Motor neuron (in vitro differentiated cells): ENCODE measurements around the gene NFATC4. TPM values are rescaled to one million over a fixed set of nuclear protein-coding genes. Genes with fewer than 3 reads are reported as not detected.
A peak's percentile ranks its signal among the peaks of the same experiment; 100 is the strongest.

Experiments
- ATAC-seq, 8 experiments: fragments of 200-7000 bp; cut with Tn5 transposase; replicated peaks in 6 of 8; 2 replicates each; pipeline ENCODE4 v1.8.0; 2021; ENCODE audit warnings: mild to moderate bottlenecking in 8 of 8, moderate library complexity in 8 of 8
- H3K27ac ChIP-seq, 2 donors: fragments of 250-450 bp; sonication (Bioruptor Pico); 2 replicates each; pipeline ENCODE4 v1.9.0; 2021; ENCODE audit warnings: antibody characterized with exemption in 2 of 2, mild to moderate bottlenecking in 2 of 2, moderate library complexity in 1 of 2
- H3K4me1 ChIP-seq, 2 donors: fragments of 250-450 bp; sonication (Bioruptor Pico); replicated peaks in 1 of 2; 2 replicates each; pipeline ENCODE4 v1.6.1; 2021; ENCODE audit warnings: antibody characterized with exemption in 2 of 2, mild to moderate bottlenecking in 2 of 2, moderate library complexity in 1 of 2
- H3K4me3 ChIP-seq, 5 donors: fragments of 250-450 bp; sonication (Bioruptor Pico); 2 replicates each; pipeline ENCODE4 v1.9.0; 2021; ENCODE audit warnings: antibody characterized with exemption in 5 of 5, mild to moderate bottlenecking in 5 of 5, moderate library complexity in 4 of 5
- WGBS, 10 experiments: fragments of 450-650 bp; shearing (Covaris generic); methylation state at CpG; one replicate each; pipeline ENCODE4 v1.0.0; 2022; 5-methylcytosine and 5-hydroxymethylcytosine counted together
- in situ Hi-C, 9 experiments: fragments of 400-800 bp; cut with MboI; loops; one replicate each; pipeline ENCODE4 v1.15.0; 2021; ENCODE audit warnings: low sequenced_read_pairs in 9 of 9, low pct_unique_long_range_greater_than_20kb in 2 of 9; ENCODE audit not compliant: unreplicated experiment in 9 of 9
- total RNA-seq, 8 experiments: library from RNA; unstranded; fragments of 300-600 nt; gene quantifications; 2 replicates each; pipeline versions ENCODE4 v1.2.3 to v1.2.4, GENCODE V29; 2022

NFATC4 gene
- total RNA-seq, 8 experiments from 2014 or later = 5.1 to 345 (median 13.4) TPM

DNA sequence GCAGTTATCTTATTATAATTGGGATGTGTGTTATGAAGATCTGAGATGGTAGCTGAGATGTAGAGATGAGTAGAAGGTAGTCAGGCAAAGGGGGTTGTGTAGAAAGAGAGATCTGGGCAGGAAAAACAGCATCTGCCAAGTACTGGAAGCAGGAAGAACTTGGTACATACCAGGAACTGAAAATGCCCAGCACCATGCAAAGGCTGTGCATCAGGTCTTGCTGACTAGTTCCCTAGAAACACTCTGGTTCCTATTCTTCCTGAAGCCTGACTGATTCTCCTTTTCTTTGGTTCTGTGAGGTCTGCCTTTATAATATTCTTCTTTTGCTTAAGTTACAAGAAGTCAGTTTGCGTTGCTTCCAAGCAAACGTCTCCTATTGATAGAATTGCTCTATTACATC is 6.7 kb upstream of the NFATC4 start:
- ATAC-seq = no peak
- Histone ChIP-seq H3K4me3 (no peak overlapping the region), H3K27ac (no peak overlapping the region), H3K4me1 (peaks cover 0 to 6% of the 10 kb centered on the region in 2 donors)
- in situ Hi-C loops = no loop called here
- 46 to 100% (median 78%) methylated on average over 2 of the region's 2 CpGs; no CpG with 5 or more reads in 5 of the 10 experiments for WGBS, 10 experiments

DNA sequence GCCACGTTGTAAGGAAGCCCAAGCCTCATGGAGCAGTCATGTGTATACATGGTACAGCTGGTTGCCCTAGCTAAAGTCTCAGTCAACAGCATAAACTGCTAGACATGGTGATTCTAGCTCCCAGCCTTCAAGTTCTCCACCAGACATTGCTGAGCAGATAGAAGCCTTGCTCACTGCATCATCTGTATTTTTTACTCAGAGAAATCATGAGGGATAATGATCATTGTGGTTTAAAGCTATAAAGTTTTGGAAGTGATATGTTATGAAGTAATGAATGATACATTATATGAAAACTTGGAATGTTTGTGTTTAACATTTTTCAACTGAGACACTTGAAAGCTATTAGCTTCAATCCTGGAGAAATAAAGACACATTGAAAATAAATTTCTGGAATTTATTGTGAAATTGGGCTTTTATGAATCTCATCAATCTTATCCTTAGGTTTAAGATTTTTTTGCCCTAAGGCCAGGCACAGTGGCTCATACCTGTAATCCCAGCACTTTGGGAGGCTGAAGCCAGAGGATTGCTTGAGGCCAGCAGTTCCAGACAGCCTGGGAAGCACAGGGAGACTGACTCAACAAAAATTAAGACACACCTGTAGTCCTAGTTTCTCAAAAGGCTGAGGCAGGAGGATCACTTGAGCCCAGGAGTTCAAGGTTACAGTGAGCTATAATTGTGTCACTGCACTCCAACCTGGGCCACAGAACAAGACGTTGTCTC is 5.6 kb upstream of the NFATC4 start:
- no peak for ATAC-seq
- 0 to 80% (median 26%) methylated on average over 1 to 2 of the region's 2 CpGs; no CpG with 5 or more reads in 4 of the 10 experiments for WGBS, 10 experiments
- no peak overlapping the region for H3K27ac ChIP-seq
- H3K4me1 ChIP-seq = peaks cover 0 to 6% of the 10 kb centered on the region in 2 donors
- H3K4me3 ChIP-seq = no peak overlapping the region
- in situ Hi-C loops = no loop called here

- Histone ChIP-seq H3K4me1 (peaks cover 3 to 6% of the 10 kb centered on the region in 2 donors), H3K4me3 (no peak overlapping the region), H3K27ac (no peak overlapping the region)
- in situ Hi-C loops = no loop called here
- no peak for ATAC-seq
- 73 to 100% (median 94%) methylated on average over 1 to 5 of the region's 5 CpGs; no CpG with 5 or more reads in 2 of the 10 experiments for WGBS, 10 experiments
These were observed 4.6 kb upstream of the NFATC4 start for GRCh38 chr14:24363401-24363800.

- peaks cover 9 to 11% of the 10 kb centered on the region in 2 donors for H3K4me1 ChIP-seq
- H3K27ac ChIP-seq = no peak overlapping the region
- no peak overlapping the region for H3K4me3 ChIP-seq
- ATAC-seq = no peak
- in situ Hi-C loops = no loop called here
- 0 to 80% (median 40%) methylated on average over 1 of the region's 1 CpG; no CpG with 5 or more reads in 6 of the 10 experiments for WGBS, 10 experiments
These were observed 3.1 kb upstream of the NFATC4 start for GRCh38 chr14:24364841-24365240.

- peak overlapping the region; percentile 69 to 82 for H3K27ac ChIP-seq
- WGBS, 10 experiments = 0 to 29% (median 8%) methylated on average over 2 to 10 of the region's 28 CpGs; no CpG with 5 or more reads in 4 of the 10 experiments
- peaks cover 9 to 11% of the 10 kb centered on the region in 2 donors for H3K4me1 ChIP-seq
- ATAC-seq = peak in 4 of 8 experiments; percentile 5 to 34 (median 32)
- in situ Hi-C loops = no loop called here
- peak overlapping the region; percentile 29 to 42 (median 33) for H3K4me3 ChIP-seq
These were observed 2.2 kb upstream of the NFATC4 start for GRCh38 chr14:24365600-24366412.

GRCh38 chr14:24366413-24366720 is 1.6 kb upstream of the NFATC4 start:
- in situ Hi-C loops = no loop called here

GRCh38 chr14:24366721-24367513 is 1.1 kb upstream of the NFATC4 start:
- in situ Hi-C loops = no loop called here
- 0% methylated on average over 1 to 2 of the region's 40 CpGs; no CpG with 5 or more reads in 8 of the 10 experiments for WGBS, 10 experiments
- ATAC-seq = peak; percentile 49 to 74 (median 70)

More at GRCh38 chr14:24366413-24366720, 1.6 kb upstream of the NFATC4 start:
- WGBS, 10 experiments = 0 to 20% (median 2%) methylated on average over 1 to 8 of the region's 16 CpGs; no CpG with 5 or more reads in 6 of the 10 experiments
- Histone ChIP-seq H3K4me3 (peak overlapping the region; percentile 29 to 42 (median 33)), H3K27ac (peak overlapping the region; percentile 69 to 82), H3K4me1 (peaks cover 9 to 11% of the 10 kb centered on the region in 2 donors)
- ATAC-seq = no peak

DNA sequence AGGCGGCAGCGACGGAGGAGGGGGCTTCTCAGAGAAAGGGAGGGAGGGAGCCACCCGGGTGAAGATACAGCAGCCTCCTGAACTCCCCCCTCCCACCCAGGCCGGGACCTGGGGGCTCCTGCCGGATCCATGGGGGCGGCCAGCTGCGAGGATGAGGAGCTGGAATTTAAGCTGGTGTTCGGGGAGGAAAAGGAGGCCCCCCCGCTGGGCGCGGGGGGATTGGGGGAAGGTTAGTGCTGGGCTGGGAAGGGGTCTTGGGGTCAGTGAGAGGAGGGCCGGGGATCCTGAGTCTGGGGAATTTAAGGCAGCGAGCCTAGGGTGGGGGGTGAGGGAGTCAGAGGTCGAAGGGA is 203 bp downstream of the NFATC4 start:
- ATAC-seq = no peak
- Histone ChIP-seq H3K27ac (peak overlapping the region; percentile 42 to 46), H3K4me1 (peaks cover 9 to 11% of the 10 kb centered on the region in 2 donors), H3K4me3 (peak overlapping the region; percentile 26 to 42 (median 33))
- in situ Hi-C loops = no loop called here
- no CpG with 5 or more reads among the region's 15 CpGs for WGBS, 10 experiments

More at GRCh38 chr14:24366721-24367513, 1.1 kb upstream of the NFATC4 start:
- peak overlapping the region; percentile 69 to 82 for H3K27ac ChIP-seq
- H3K4me1 ChIP-seq = peaks cover 9 to 11% of the 10 kb centered on the region in 2 donors
- H3K4me3 ChIP-seq = peak overlapping the region; percentile 29 to 42 (median 33)

GRCh38 chr14:24368562-24369252 is 723 bp downstream of the NFATC4 start:
- H3K4me1 ChIP-seq = peaks cover 9 to 11% of the 10 kb centered on the region in 2 donors
- peak; percentile 3 to 45 (median 32) for ATAC-seq
- H3K4me3 ChIP-seq = peak overlapping the region; percentile 26 to 42 (median 33)
- H3K27ac ChIP-seq = peak overlapping the region; percentile 3 to 71
- WGBS, 10 experiments = no CpG with 5 or more reads among the region's 52 CpGs
- in situ Hi-C loops = no loop called here

GRCh38 chr14:24369463-24369862 is 1.5 kb downstream of the NFATC4 start:
- in situ Hi-C loops = no loop called here
- 8 to 17% methylated on average over 1 to 2 of the region's 20 CpGs; no CpG with 5 or more reads in 8 of the 10 experiments for WGBS, 10 experiments
- ATAC-seq = no peak
- H3K4me3 ChIP-seq = no peak overlapping the region
- H3K4me1 ChIP-seq = peaks cover 9 to 11% of the 10 kb centered on the region in 2 donors
- H3K27ac ChIP-seq = no peak overlapping the region

GRCh38 chr14:24369907-24370687 is 2.1 kb downstream of the NFATC4 start:
- H3K27ac ChIP-seq = no peak overlapping the region
- H3K4me3 ChIP-seq = no peak overlapping the region
- H3K4me1 ChIP-seq = peaks cover 9 to 11% of the 10 kb centered on the region in 2 donors
- no peak for ATAC-seq
- 57 to 100% (median 72%) methylated on average over 1 to 13 of the region's 32 CpGs; no CpG with 5 or more reads in 6 of the 10 experiments for WGBS, 10 experiments
- in situ Hi-C loops = no loop called here
